Measurements from ENCODE around the gene FHIT. TPM values are rescaled to one million over a fixed set of nuclear protein-coding genes. Genes with fewer than 3 reads are reported as not detected.

FHIT gene
- total and polyA plus RNA-seq, 10 of the 15 experiments (the other 5 are each of a cell fraction or from before 2014, with no cell fraction given) = 4.2 to 14.9 (median 9.4) TPM

DNA sequence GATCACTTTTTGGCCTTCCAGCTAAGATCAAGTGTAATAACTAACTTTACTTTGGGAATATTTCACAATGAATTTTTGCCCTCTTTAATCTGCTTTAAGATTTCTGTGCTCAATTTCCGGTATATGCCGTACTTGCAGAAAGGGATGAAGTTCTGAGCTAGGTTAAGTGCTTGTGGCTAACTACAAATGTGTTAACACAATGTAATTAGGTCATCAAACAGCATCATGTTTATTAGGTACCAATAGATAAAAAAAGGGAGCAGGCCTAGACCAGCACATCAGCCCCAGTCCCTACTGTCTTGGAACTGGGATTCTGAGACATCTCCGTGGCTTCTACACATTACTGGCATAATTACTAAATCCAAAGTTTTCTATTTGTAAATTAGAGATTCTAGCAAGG lies 1268.7 kb downstream of the FHIT start (continued):
- TF ChIP-seq, protein P1, sequence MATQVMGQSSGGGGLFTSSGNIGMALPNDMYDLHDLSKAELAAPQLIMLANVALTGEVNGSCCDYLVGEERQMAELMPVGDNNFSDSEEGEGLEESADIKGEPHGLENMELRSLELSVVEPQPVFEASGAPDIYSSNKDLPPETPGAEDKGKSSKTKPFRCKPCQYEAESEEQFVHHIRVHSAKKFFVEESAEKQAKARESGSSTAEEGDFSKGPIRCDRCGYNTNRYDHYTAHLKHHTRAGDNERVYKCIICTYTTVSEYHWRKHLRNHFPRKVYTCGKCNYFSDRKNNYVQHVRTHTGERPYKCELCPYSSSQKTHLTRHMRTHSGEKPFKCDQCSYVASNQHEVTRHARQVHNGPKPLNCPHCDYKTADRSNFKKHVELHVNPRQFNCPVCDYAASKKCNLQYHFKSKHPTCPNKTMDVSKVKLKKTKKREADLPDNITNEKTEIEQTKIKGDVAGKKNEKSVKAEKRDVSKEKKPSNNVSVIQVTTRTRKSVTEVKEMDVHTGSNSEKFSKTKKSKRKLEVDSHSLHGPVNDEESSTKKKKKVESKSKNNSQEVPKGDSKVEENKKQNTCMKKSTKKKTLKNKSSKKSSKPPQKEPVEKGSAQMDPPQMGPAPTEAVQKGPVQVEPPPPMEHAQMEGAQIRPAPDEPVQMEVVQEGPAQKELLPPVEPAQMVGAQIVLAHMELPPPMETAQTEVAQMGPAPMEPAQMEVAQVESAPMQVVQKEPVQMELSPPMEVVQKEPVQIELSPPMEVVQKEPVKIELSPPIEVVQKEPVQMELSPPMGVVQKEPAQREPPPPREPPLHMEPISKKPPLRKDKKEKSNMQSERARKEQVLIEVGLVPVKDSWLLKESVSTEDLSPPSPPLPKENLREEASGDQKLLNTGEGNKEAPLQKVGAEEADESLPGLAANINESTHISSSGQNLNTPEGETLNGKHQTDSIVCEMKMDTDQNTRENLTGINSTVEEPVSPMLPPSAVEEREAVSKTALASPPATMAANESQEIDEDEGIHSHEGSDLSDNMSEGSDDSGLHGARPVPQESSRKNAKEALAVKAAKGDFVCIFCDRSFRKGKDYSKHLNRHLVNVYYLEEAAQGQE (IDR thresholded peaks at IDR 0.05; ENCODE audit: low read depth, low read length) = no peak
- TF ChIP-seq MEF2B (IDR thresholded peaks at IDR 0.05; ENCODE audit: partially characterized antibody, poor library complexity, severe bottlenecking) (no peak), POU2F2 (IDR thresholded peaks at IDR 0.05; ENCODE audit: borderline replicate concordance, low read depth, low read length) (no peak), ZSCAN29 (IDR thresholded peaks at IDR 0.05) (no peak), RAD21 (IDR thresholded peaks at IDR 0.05; ENCODE audit: insufficient read depth, low read depth, low read length) (no peak), RCOR1 (conservative IDR thresholded peaks at IDR 0.05; ENCODE audit: low read depth, low read length) (no peak), FOXM1 (IDR thresholded peaks at IDR 0.05; ENCODE audit: low read depth, low read length) (no peak), FOXK2 (IDR thresholded peaks at IDR 0.05) (no peak), SIN3A (IDR thresholded peaks at IDR 0.05; ENCODE audit: low read depth, low read length) (no peak), NRF1 (conservative IDR thresholded peaks at IDR 0.05; ENCODE audit: low read depth, low read length) (no peak)
- TF ChIP-seq, protein P2, sequence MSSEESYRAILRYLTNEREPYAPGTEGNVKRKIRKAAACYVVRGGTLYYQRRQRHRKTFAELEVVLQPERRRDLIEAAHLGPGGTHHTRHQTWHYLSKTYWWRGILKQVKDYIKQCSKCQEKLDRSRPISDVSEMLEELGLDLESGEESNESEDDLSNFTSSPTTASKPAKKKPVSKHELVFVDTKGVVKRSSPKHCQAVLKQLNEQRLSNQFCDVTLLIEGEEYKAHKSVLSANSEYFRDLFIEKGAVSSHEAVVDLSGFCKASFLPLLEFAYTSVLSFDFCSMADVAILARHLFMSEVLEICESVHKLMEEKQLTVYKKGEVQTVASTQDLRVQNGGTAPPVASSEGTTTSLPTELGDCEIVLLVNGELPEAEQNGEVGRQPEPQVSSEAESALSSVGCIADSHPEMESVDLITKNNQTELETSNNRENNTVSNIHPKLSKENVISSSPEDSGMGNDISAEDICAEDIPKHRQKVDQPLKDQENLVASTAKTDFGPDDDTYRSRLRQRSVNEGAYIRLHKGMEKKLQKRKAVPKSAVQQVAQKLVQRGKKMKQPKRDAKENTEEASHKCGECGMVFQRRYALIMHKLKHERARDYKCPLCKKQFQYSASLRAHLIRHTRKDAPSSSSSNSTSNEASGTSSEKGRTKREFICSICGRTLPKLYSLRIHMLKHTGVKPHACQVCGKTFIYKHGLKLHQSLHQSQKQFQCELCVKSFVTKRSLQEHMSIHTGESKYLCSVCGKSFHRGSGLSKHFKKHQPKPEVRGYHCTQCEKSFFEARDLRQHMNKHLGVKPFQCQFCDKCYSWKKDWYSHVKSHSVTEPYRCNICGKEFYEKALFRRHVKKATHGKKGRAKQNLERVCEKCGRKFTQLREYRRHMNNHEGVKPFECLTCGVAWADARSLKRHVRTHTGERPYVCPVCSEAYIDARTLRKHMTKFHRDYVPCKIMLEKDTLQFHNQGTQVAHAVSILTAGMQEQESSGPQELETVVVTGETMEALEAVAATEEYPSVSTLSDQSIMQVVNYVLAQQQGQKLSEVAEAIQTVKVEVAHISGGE (CRISPR knock-in tag; IDR thresholded peaks at IDR 0.05) = no peak
